GM18498 (cell line): ENCODE measurements around the gene SPINT1.

Experiments
- ATAC-seq: cut with Tn5 transposase; IDR thresholded peaks from one replicate; pipeline ENCODE4 v1.9.1; 2021; ENCODE audit warnings: mild to moderate bottlenecking, moderate library complexity; ENCODE audit not compliant: unreplicated experiment

The SPINT1 gene

GRCh38 chr15:40891810-40892446, 48.1 kb downstream of the SPINT1 start:
- no peak for ATAC-seq

GRCh38 chr15:40892447-40893012, 48.7 kb downstream of the SPINT1 start:
- ATAC-seq = no peak

- no peak for ATAC-seq
Observed at GRCh38 chr15:40893019-40893670, 49.3 kb downstream of the SPINT1 start.

- peak; percentile 93 for ATAC-seq
Observed at GRCh38 chr15:40893733-40894680, 50.2 kb downstream of the SPINT1 start, which contains the start of gene VPS18. Gene VPS18, plus strand, starts transcription at chr15:40894450. Its CDS starts 319 bp downstream, at chr15:40894769.

- ATAC-seq = peak; percentile 42
Observed at GRCh38 chr15:40894681-40895448, 51.0 kb downstream of the SPINT1 start.

- ATAC-seq = no peak
Observed at GRCh38 chr15:40899536-40900207, 55.8 kb downstream of the SPINT1 start.

- no peak for ATAC-seq
Observed at GRCh38 chr15:40900256-40901052, 56.6 kb downstream of the SPINT1 start.

- no peak for ATAC-seq
Observed at GRCh38 chr15:40901053-40901443, 57.2 kb downstream of the SPINT1 start.

- no peak for ATAC-seq
Observed at GRCh38 chr15:40902605-40903561, 59.0 kb downstream of the SPINT1 start.

GRCh38 chr15:40904552-40905201, 60.8 kb downstream of the SPINT1 start:
- no peak for ATAC-seq

GRCh38 chr15:40906091-40906990, 62.5 kb downstream of the SPINT1 start:
- ATAC-seq = peak; percentile 65

GRCh38 chr15:40906991-40907802, 63.3 kb downstream of the SPINT1 start:
- peak; percentile 15 for ATAC-seq
